HG02798 (cell line): ENCODE measurements around the gene TNFRSF4.
"Not testable (repeated sequence)": the region's sequence is repeated elsewhere in the genome, so short reads cannot be mapped to it uniquely, and the experiment has no call there.

Experiments
- ATAC-seq: cut with Tn5 transposase; IDR thresholded peaks from one replicate; pipeline ENCODE4 v1.9.1; 2021; ENCODE audit warnings: mild to moderate bottlenecking; ENCODE audit not compliant: unreplicated experiment, poor library complexity

TNFRSF4 gene

DNA sequence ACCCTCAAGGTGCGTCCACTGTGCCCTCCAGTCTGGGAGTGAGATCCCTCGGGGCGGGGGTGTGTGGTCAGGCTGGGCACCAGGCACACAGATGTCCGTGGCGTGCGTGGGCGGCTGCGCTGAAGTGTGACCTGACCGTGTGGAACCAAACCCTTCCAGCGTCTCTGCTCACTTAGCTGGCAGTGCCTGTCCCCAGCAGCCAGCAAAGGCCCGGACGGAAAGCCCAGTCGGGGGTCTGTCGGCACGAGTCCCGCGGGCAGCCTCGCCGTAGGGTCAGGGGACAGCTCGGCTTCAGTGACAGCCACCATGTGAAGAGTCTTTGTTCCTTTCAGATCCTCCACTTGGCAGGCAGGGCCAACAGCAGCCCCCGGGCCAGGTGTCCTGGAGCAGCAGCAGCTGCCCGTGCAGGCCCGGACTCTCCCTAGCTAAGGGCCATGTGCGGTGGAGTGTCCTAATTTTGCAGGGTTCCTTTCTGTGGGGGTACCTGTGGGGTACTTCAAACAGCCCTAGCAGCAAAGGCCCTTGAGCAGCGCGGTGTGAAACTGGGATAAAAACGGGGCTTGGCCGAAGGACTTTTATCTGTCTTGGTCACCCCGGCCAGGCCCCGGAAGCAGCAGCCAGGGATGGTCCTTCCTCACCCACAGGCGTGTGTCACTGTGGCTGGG, 28.7 kb downstream of the TNFRSF4 start:
- ATAC-seq: no peak

- no peak for ATAC-seq
Measured at GRCh38 chr1:1183833-1184775, 29.8 kb downstream of the TNFRSF4 start.

GRCh38 chr1:1183221-1183747, 30.7 kb downstream of the TNFRSF4 start:
- no peak for ATAC-seq

DNA sequence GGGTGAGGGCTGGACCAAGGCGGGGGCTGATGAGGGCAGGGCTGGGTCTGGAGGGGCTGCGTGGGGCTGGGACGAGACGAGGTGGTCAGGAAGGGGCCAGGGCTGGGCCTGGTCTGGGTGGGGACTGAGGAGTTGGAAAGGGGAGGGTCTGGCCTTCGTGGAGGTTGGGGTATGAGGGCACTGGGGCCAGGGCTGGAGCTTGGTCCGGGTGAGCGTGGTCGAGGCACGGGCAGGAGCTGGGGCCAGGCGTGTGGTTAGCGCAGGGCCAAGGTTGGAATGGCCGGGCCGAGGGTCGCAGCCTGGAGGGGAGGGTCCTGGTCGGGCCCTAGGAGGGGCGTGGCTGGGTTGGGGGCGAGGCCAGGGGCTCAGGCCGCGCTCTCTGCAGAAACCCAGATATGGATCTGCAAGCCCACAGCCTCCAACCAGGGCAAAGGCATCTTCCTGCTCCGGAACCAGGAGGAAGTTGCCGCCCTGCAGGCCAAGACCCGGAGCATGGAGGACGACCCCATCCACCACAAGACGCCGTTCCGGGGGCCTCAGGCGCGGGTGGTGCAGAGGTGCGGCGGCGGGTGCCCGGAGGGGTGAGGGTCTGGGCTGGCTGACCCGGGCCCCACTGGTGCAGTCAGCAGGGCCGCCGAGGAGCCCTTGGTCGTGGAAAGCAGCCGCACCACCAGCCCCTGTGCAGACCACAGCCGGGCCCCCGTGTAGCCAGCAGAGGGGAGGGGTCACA, 31.3 kb downstream of the TNFRSF4 start:
- no peak for ATAC-seq

GRCh38 chr1:1181938-1182410, 32.0 kb downstream of the TNFRSF4 start:
- no peak for ATAC-seq

- no peak for ATAC-seq
Measured at GRCh38 chr1:1181129-1181937, 32.6 kb downstream of the TNFRSF4 start.

DNA sequence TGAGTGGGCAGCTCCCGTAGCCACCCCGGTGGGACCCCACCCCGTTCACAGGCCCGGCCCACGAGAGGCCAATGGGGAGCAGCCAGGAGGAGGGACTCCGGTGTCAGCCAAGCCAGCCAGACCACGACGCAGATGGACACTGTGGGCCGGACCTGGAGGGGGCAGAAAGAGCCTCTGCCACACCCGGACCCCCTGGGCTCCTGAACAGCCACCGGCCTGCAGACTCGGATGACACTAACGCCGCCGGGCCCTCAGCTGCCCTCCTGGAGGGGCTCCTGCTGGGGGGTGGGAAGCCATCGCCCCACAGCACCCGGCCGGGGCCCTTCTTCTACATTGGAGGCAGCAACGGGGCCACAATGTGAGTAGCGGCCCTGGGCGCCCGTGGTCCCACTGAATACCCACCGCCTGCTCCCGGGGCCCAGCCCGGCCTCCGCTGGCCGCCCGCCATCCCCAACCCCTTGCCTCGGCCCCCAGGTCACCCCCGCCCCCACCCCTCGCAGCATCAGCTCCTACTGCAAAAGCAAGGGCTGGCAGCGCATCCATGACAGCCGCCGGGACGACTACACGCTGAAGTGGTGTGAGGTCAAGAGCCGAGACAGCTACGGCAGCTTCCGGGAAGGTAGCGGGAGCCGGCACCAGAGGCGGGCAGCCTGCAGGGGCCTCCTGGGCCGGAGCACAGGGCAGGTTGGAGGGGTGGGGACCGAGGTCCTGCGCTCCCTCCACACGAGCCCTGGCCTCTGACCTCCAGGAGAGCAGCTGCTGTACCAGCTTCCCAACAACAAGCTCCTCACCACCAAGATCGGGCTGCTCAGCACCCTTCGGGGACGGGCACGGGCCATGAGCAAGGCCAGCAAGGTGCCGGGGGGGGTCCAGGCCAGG, 33.7 kb downstream of the TNFRSF4 start:
- no peak for ATAC-seq

GRCh38 chr1:1179346-1179982, 34.5 kb downstream of the TNFRSF4 start:
- no peak for ATAC-seq

GRCh38 chr1:1178794-1179331, 35.1 kb downstream of the TNFRSF4 start:
- ATAC-seq: no peak

DNA sequence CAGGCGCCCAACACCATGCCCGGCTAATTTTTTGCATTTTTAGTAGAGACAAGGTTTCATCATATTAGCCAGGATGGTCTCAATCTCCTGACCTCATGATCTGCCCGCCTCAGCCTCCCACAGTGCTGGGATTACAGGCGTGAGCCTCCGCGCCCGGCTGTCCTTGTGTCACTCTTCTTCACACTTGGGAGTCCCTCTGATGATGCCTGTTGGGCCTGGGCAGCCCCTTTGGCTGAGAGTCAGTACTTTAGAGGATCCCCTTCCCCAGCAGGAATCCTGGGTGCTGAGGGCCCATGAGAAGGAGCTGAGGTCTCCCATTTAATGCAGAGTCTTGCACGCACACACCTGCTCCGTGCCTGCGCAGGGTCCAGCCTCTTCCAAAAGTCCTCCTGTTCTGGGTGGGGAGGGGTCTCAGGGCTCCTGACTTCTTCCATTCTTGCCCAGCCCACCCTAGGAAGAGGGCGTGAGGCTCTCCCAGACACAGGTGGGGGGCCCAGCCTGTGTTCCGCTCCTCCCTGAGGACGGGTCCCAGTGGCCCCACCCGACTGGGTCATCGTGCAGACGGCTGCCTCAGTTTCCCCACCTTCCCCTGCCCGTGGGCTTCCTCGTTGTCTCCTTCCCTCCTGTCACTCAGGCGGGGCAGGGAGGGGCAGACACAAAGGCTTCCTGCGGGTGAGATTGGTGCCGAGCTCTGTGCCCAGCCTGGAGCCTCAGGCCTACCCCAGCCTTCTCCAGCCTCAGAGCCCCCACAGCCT, 36.3 kb downstream of the TNFRSF4 start:
- no peak for ATAC-seq

DNA sequence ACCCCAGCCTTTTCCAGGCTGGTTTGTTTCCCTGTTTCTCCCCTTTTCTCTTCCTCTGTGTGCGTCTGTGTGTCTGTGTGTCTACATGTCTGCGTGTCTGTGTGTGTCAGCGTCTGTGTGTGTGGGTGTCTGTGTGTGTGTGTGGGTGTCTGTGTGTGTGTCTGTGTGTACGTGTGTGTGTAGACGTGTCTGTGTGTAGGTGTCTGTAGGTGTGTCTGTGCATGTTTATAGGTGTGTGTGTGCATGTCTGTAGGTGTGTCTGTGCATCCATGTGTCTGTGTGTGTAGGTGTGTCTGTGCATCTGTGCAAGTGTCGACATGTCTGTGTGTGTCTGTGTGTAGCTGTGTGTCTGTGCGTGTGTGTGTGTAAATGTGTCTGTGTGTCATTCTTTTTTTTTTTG, 37.0 kb downstream of the TNFRSF4 start:
- ATAC-seq: no peak

GRCh38 chr1:1176063-1176761, 37.7 kb downstream of the TNFRSF4 start:
- not testable (repeated sequence) for ATAC-seq

DNA sequence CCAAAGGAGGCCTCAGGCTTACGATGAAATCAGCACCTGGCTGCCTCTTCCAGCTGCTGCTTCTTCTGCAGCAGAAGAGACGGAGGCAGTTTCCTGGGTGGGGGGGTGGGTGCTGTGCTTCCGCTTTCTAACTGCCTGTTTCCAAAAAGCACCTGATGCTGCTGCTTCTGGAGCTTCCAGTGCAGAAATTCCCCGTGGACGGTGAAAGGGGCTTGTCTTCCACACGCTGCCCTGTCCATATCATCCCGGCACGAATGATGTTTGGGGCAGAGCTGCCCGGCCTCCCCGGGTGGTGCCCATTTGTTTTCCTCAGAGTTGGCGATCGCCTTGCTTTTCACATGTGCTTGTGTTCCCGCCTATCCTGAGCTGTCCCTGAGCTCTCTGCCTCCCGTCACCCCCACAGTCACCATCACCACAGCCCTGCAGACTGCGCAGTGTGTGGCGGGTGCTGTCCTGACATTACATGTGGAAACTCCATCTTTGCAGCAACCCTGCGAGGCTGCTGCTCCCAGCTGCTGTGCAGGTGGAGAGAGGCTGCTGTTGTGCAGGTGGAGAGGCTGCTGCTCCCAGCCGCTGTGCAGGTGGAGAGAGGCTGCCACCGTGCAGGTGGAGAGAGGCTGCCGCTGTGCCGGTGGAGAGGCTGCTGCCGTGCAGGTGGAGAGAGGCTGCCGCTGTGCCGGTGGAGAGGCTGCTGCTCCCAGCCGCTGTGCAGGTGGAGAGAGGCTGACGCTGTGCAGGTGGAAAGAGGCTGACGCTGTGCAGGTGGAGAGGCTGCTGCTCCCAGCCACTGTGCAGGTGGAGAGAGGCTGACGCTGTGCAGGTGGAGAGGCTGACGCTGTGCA, 38.5 kb downstream of the TNFRSF4 start:
- ATAC-seq: no peak

GRCh38 chr1:1173793-1174415, 40.0 kb downstream of the TNFRSF4 start, which contains the start of gene TTLL10:
TSS of gene TTLL10 (plus strand) at chr1:1173880. CDS start at chr1:1179216, 5,336 bp downstream.
- no peak for ATAC-seq

DNA sequence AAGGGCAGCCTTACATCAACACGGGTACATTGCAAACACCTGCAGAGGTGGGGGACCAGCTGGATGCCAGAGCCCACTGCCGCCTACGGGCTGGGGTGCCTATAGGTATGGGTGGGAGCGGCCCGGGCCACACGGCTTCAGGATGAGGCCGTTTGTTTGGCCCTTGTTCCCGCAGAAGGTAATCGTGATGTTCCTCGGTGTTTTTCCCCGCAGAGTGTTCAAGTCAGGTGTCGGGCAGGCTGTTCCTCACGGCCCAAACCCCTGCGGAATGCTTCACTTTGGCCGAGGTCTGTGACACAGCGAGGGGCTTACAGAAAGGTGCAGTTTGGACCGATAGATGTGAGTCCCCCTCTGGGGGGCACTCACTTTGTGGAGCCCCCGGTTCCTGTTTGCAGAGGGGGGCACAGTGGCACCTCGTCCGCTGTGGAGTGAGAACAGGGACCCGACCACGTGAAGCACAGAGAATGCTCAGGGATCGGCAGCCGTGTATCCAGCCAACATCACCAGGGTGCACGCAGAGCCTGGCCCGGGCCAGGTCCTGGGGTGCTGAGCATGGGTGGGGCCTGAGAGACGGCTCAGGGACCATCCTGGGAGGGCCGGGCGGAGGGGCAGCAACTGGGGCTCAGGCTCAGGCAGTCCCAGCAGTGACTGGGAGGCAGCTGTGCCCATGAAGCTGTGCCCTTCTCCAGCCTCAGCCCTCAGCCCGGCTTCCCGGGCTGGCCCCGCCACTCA, 40.7 kb downstream of the TNFRSF4 start:
- no peak for ATAC-seq
